Upper lobe of right lung (tissue), 1 donor: ENCODE results near the gene ENTHD1. TPM values are rescaled to one million over a fixed set of nuclear protein-coding genes. Genes with fewer than 3 reads are reported as not detected.
A peak's percentile ranks its signal among the peaks of the same experiment; 100 is the strongest.
"Not testable (repeated sequence)": the region's sequence is repeated elsewhere in the genome, so short reads cannot be mapped to it uniquely, and the experiment has no call there.

Experiments used
- ATAC-seq: fragments of 200-7000 bp; cut with Tn5 transposase; one replicate; pipeline ENCODE4 v1.9.1; 2020; ENCODE audit warnings: mild to moderate bottlenecking, moderate library complexity
- DNase-seq: peaks from one replicate; pipeline ENCODE4 v3.0.0-alpha.2; 2020
- H3K27ac ChIP-seq: fragments of 200-600 bp; one replicate; pipeline ENCODE4 v1.8.0; 2022
- H3K27me3 ChIP-seq: fragments of 200-600 bp; one replicate; pipeline ENCODE4 v1.8.0; 2022; ENCODE audit warnings: mild to moderate bottlenecking
- H3K36me3 ChIP-seq: fragments of 200-600 bp; one replicate; pipeline ENCODE4 v1.8.0; 2022
- H3K4me1 ChIP-seq: fragments of 200-600 bp; one replicate; pipeline ENCODE4 v1.8.0; 2022
- H3K4me3 ChIP-seq: fragments of 200-600 bp; one replicate; pipeline ENCODE4 v1.8.0; 2022; ENCODE audit warnings: mild to moderate bottlenecking
- H3K9me3 ChIP-seq: fragments of 200-600 bp; one replicate; pipeline ENCODE4 v1.8.0; 2022
- intact Hi-C: fragments of 100-400 bp; cut with DNase I; formaldehyde crosslinking; loops from one replicate; pipeline ENCODE4 v1.11.0; 2022
- total RNA-seq: library from RNA; stranded (reverse); fragmentation: NEBNext Ultra II Directional; extraction: Animal tissue kit (Norgen Biotek cat#: 25700); gene quantifications from one replicate; pipeline ENCODE4 v1.2.1, GENCODE V29; 2021
- TF ChIP-seq, protein P1 (sequence below): fragments of 200-600 bp; IDR thresholded peaks from one replicate; pipeline ENCODE4 v1.8.0; 2022; ENCODE audit warnings: antibody characterized with exemption
- donor health status: DM: no; HTN: yes; CAD: no; lungs with severe emphysema.

The ENTHD1 gene
- total RNA-seq, 1 donor from 2014 or later: not detected

- Histone ChIP-seq H3K4me3 (no peak overlapping the region), H3K27ac (no peak overlapping the region), H3K27me3 (peaks cover 4% of the 10 kb centered on the region), H3K4me1 (no peaks in the 10 kb centered on the region), H3K9me3 (no peaks in the 10 kb centered on the region), H3K36me3 (no peaks in the 10 kb centered on the region)
- DNase-seq: no peak
- TF ChIP-seq, protein P1, sequence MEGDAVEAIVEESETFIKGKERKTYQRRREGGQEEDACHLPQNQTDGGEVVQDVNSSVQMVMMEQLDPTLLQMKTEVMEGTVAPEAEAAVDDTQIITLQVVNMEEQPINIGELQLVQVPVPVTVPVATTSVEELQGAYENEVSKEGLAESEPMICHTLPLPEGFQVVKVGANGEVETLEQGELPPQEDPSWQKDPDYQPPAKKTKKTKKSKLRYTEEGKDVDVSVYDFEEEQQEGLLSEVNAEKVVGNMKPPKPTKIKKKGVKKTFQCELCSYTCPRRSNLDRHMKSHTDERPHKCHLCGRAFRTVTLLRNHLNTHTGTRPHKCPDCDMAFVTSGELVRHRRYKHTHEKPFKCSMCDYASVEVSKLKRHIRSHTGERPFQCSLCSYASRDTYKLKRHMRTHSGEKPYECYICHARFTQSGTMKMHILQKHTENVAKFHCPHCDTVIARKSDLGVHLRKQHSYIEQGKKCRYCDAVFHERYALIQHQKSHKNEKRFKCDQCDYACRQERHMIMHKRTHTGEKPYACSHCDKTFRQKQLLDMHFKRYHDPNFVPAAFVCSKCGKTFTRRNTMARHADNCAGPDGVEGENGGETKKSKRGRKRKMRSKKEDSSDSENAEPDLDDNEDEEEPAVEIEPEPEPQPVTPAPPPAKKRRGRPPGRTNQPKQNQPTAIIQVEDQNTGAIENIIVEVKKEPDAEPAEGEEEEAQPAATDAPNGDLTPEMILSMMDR: no peak
- intact Hi-C loops: no loop called here
- ATAC-seq: no peak
Measured at GRCh38 chr22:39883057-39883456, 10.5 kb downstream of the ENTHD1 start.

GRCh38 chr22:39880722-39881121 lies 12.8 kb downstream of the ENTHD1 start:
- ATAC-seq (no peak), DNase-seq (no peak)
- TF ChIP-seq, protein P1: no peak
- no peak overlapping the region for H3K4me3 ChIP-seq
- no peak overlapping the region for H3K27ac ChIP-seq
- H3K27me3 ChIP-seq: peaks cover 11% of the 10 kb centered on the region
- intact Hi-C loops: no loop called here
- no peaks in the 10 kb centered on the region for H3K36me3 ChIP-seq
- no peaks in the 10 kb centered on the region for H3K4me1 ChIP-seq
- H3K9me3 ChIP-seq: no peaks in the 10 kb centered on the region

GRCh38 chr22:39877079-39877845 lies 16.3 kb downstream of the ENTHD1 start:
- no peaks in the 10 kb centered on the region for H3K4me1 ChIP-seq
- H3K36me3 ChIP-seq: no peaks in the 10 kb centered on the region
- H3K9me3 ChIP-seq: no peaks in the 10 kb centered on the region
- no peak overlapping the region for H3K27ac ChIP-seq
- H3K4me3 ChIP-seq: no peak overlapping the region
- TF ChIP-seq, protein P1: no peak
- DNase-seq (no peak), ATAC-seq (no peak)
- peaks cover 9% of the 10 kb centered on the region for H3K27me3 ChIP-seq
- intact Hi-C loops: no loop called here

- intact Hi-C loops, H3K9me3 ChIP-seq, H3K27me3 ChIP-seq, H3K4me3 ChIP-seq, DNase-seq, H3K36me3 ChIP-seq, H3K27ac ChIP-seq, H3K4me1 ChIP-seq: not testable (repeated sequence)
- peak; percentile 59 for ATAC-seq
Measured at GRCh38 chr22:39875176-39875885, 18.2 kb downstream of the ENTHD1 start.

DNA sequence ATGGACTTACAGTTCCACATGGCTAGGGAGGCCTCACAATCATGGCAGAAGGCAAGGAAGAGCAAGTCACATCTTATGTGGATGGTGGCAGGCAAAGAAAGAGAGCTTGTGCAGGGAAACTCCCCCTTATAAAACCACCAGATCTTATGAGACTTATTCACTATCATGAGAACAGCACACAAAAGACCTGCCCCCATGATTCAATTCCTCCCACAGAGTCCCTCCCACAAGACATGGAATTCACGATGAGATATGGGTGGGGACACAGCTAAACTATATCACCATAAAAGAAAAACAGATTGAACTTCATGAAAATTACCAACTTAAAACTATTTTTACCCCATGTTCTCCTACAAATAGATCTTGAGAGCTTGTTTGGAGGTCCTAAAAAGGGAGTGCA lies 19.6 kb downstream of the ENTHD1 start:
- Histone ChIP-seq H3K4me3 (no peak overlapping the region), H3K36me3 (no peaks in the 10 kb centered on the region), H3K27ac (no peak overlapping the region), H3K27me3 (peaks cover 9% of the 10 kb centered on the region), H3K9me3 (no peaks in the 10 kb centered on the region), H3K4me1 (no peaks in the 10 kb centered on the region)
- ATAC-seq (no peak), DNase-seq (no peak)
- TF ChIP-seq, protein P1: no peak
- intact Hi-C loops: no loop called here

- H3K36me3 ChIP-seq: no peaks in the 10 kb centered on the region
- intact Hi-C loops: no loop called here
- DNase-seq (no peak), ATAC-seq (no peak)
- peaks cover 12% of the 10 kb centered on the region for H3K27me3 ChIP-seq
- no peak overlapping the region for H3K4me3 ChIP-seq
- no peaks in the 10 kb centered on the region for H3K4me1 ChIP-seq
- TF ChIP-seq, protein P1: no peak
- H3K9me3 ChIP-seq: no peaks in the 10 kb centered on the region
- no peak overlapping the region for H3K27ac ChIP-seq
Measured at GRCh38 chr22:39872548-39872947, 21.0 kb downstream of the ENTHD1 start.
